Measurements from ENCODE around the gene GRWD1. TPM values are rescaled to one million over a fixed set of nuclear protein-coding genes. Genes with fewer than 3 reads are reported as not detected.

GRWD1 gene
- 30.7 TPM for polyA plus RNA-seq (2013, experiment 1 of 2; ENCODE audit: insufficient read length)
- polyA plus RNA-seq (2013, experiment 2 of 2; ENCODE audit: insufficient read length): 31.4 TPM

DNA sequence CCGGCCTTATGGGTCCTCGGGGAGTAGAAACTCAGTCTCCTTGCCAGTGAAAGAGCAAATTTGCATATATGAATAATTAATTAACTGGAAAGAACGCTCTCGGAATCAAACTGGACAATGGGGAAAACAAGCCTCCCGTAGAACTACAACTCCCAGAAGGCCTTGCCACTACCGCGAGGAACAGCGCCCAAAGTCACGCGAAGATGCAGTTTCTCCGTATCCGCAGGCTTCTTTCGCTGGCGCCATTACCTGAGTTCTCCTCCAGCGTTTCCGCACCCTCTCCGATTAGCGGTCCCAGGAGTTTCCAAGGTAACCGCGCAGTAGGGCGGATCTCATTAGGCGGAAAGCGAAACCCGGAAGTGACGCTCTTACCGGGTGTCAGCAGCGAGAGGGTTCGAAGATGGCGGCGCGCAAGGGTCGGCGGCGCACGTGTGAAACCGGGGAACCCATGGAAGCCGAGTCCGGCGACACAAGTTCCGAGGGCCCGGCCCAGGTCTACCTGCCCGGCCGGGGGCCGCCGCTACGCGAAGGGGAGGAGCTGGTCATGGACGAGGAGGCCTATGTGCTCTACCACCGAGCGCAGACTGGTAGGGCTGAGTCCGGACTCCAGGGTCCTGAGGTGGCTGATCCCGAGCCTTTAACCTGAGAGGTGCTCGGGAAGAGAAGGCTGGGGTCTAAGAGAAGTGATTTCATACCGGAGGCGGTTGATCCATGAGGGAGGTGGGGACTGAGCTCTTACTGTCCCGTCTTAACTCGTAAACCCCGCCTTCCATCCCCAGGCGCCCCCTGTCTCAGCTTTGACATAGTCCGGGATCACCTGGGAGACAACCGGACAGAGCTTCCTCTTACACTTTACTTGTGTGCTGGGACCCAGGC lies at the start of gene GRWD1:
TSS of gene GRWD1 (plus strand) at position 378 of the 876 bp plus-strand sequence. CDS start at position 401, 23 bp downstream.
- DNase-seq: peak; percentile 96

- DNase-seq: no peak
These were observed 49.6 kb upstream of the GRWD1 start for GRCh38 chr19:48396016-48396823.

DNA sequence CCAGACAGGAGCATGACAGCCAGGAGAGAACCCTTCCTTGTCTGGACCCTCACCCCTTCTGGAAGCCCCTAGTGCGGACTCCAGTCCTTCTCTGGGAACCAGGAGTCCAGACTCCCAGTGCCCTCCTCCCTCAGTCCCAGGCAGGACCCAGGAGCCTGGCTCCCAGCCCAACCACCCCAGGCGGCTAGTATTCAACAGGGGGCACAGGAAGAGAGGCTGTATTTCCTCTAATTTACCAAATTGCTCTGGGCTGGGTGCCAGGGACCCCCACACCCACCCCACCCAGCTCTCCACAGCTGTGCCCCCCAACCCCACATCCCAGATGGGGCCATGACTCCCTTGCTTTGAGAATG lies 49.0 kb upstream of the GRWD1 start:
- no peak for DNase-seq

- DNase-seq: no peak
These were observed 48.3 kb upstream of the GRWD1 start for GRCh38 chr19:48397263-48398101.

- no peak for DNase-seq
These were observed 47.7 kb upstream of the GRWD1 start for GRCh38 chr19:48398102-48398374.

DNA sequence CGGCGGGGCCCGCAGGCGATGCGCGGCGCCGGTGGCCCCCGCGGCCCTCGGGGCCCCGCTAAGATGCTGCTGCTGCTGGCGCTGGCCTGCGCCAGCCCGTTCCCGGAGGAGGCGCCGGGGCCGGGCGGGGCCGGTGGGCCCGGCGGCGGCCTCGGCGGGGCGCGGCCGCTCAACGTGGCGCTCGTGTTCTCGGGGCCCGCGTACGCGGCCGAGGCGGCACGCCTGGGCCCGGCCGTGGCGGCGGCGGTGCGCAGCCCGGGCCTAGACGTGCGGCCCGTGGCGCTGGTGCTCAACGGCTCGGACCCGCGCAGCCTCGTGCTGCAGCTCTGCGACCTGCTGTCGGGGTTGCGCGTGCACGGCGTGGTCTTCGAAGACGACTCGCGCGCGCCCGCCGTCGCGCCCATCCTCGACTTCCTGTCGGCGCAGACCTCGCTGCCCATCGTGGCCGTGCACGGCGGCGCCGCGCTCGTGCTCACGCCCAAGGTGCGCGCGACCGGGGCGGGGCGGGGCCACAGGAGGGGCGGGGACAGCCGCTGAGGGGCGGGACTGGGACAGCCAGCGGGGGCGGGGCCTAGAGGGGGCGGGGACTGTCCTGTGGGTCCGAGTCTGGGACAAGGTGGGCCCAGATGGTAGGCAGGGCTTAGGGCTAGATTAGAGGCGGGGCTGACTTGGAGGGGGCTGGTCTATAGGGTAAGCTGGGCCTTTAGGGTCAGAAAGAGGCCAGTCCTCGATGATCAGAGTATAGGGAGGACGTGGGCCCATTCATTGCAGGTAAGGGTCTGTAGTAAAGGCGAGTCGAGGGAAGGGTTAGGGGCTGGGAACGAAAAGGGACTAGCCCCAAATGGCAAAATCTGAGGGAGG lies 47.2 kb upstream of the GRWD1 start:
- DNase-seq: peak; percentile 83

- DNase-seq: peak; percentile 69
These were observed 45.6 kb upstream of the GRWD1 start for GRCh38 chr19:48400018-48400742.

DNA sequence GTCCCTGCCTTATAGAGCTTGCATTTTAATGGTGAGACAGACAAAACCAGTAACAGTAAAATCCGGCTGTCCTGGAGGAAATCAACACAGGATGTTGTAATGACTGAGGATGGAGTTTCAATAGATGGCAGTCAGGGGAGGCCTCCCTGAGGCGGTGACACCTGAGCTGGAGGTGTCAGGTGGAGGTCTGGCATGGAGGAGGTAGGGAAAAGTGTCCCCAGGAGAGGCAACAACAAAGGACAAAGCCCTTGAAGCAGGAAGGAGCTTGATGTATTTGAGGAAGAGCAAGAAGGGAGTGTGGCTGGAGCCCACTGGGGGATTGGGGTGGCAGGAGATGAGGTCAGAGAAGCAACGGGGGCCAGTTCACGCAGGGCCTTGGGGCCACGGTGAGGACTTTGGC lies 44.5 kb upstream of the GRWD1 start:
- DNase-seq: no peak

DNA sequence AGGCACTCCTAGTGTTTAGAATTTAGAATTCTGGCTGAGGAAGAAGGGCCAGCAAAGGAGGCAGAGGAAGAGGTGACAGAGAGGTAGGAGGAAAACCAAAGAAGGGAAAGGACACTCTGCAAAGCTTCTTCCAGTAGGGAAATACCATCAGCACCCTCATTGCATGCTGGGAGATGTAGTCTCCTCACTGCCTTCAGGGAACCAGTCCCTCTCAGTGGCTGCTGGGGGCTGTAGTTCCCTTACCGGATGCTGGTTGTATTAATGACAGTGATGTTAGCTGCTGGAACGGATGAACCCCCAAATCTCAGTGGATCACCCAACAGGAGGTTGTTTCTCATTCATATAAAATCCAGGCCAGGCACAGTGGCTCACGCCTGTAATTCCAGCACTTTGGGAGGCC lies 42.2 kb upstream of the GRWD1 start:
- peak; percentile 61 for DNase-seq

DNA sequence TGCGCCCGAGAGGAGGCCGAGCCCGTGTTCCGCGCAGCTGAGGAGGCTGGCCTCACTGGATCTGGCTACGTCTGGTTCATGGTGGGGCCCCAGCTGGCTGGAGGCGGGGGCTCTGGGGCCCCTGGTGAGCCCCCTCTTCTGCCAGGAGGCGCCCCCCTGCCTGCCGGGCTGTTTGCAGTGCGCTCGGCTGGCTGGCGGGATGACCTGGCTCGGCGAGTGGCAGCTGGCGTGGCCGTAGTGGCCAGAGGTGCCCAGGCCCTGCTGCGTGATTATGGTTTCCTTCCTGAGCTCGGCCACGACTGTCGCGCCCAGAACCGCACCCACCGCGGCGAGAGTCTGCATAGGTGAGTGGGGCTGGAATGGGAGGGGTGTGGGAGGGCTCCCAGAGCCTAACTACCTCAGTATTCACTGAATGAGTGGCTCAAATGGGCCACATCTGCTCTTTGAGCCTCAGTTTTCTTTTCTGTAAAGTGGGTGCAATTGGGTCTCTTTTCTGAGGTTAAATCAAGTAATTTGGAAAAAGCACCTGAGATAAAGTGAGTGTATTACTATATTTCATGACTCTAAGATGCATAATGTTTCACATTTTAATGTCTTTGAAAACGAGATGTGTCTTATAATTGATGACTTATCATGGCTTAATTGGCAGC lies 40.6 kb upstream of the GRWD1 start:
- no peak for DNase-seq

GRCh38 chr19:48405850-48406249 lies 39.9 kb upstream of the GRWD1 start:
- no peak for DNase-seq

DNA sequence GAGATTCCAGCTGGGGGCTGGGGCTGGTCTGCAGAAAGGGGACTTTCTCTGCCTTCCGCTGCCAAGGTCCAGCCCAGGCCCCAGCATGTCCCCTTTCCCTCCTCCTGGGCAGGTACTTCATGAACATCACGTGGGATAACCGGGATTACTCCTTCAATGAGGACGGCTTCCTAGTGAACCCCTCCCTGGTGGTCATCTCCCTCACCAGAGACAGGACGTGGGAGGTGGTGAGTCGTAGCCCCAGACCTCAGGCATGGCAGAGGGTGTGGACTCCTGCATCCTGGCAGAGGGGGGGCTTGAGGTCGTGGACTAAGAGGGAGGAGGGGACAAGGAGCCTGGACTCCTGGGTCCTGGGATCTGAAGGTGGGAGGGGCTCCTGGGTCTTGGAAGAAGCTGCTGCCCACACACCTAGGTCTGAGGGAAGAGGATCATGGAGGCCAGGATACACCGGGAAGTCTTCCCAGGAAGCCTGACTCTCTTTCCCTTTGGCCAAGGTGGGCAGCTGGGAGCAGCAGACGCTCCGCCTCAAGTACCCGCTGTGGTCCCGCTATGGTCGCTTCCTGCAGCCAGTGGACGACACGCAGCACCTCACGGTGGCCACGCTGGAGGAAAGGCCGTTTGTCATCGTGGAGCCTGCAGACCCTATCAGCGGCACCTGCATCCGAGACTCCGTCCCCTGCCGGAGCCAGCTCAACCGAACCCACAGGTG lies 31.8 kb upstream of the GRWD1 start:
- DNase-seq: peak; percentile 73

DNA sequence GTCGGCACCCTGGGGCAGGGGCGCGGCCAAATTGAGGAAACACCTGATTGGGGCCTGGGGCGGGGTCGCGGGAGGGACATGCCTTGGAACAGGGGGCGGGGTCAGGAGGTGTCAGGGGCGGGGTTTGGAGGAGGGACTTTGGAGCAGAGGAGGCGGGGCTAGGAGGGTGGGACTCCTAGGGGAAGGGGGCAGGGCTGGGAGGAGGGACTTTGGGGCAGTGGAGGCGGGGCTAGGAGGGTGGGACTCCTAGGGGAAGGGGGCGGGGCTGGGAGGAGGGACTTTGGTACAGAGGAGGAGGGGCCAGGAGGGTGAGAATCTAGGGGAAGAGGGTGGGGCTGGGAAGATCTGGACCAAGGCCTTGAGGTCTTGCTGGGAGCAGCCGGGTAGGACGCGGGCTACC lies 30.4 kb upstream of the GRWD1 start:
- DNase-seq: peak; percentile 75

- no peak for DNase-seq
These were observed 30.0 kb upstream of the GRWD1 start for GRCh38 chr19:48415806-48416221.

DNA sequence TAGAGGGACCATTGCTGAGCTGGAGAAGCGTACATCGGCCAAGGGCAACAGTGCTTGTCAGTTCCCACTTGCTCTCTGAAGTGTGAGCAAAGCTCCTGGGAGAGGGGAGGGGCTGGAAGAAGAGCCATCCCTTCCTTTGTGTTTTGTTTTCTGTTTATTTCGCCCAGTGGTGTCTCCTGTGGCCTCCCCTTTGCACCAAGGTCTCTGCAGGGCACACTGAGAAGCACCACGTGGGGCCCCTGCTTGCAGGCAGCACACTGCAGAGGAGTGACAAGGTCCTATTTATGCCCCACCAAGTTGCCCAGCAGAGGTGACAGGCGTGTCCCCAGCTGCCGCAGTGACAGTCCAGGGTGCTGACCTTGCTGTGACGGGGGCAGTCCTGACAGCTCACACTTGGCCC lies 28.4 kb upstream of the GRWD1 start:
- no peak for DNase-seq

DNA sequence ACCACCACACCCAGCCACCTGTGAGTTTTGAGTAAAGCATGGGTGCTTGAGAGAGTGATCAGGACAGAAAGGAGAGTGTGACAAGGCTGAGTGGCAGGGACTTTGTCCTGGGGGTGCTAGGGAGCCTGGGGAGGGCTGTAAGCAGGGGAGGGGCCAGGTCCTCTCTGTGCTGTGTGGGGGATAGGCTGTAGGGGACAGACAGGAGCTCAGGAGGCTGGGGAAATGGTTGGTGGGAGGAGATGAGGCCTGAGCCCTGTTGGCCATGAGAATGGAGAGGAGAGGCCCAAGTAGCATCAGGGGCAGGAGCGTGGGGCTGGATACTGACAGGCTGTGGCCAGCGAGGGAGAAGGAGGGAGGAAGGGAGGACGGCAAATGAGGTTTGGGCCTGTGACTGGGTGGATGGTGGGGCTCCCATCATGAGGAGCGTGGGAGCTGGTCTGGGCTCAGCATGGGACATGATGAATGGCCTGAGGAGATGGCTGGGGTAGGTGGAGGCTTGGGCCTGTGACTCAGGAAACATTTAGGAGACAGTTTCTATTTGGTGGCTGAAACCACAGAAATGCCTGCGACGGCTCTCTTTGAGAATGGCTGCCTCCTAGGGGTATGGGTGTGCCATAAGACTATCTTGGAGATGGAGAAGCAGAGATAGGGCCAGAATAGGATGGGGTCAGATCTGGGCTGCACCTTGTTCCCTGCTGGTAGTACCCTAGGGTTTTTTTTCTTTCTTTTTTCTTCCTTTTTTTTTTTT lies 27.3 kb upstream of the GRWD1 start:
- peak; percentile 66 for DNase-seq

DNA sequence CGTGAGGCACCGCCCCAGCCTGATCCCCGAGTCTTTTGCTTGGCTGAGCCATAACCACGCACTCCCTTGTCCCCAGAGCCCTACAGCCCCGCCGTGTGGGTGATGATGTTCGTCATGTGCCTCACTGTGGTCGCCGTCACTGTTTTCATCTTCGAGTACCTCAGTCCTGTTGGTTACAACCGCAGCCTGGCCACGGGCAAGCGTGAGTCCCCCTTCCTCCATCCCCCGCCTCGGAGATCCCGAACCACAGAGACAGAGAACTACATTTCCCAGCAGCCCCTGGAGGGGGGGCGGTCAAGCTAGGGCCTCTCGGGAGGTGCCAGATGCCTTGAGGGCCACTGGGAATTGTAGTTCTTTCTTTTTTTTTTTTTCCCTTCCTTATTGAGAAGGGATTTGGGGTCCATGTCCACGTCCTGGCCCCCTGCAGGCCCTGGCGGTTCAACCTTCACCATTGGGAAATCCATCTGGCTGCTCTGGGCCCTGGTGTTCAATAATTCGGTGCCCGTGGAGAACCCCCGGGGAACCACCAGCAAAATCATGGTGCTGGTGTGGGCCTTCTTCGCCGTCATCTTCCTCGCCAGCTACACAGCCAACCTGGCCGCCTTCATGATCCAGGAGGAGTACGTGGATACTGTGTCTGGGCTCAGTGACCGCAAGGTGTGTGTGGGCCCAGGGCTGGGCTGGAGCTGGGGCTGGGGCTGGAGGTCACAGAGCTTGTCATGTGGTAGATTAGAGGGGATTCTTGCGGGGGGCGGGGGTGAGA lies 26.4 kb upstream of the GRWD1 start:
- peak; percentile 64 for DNase-seq

DNA sequence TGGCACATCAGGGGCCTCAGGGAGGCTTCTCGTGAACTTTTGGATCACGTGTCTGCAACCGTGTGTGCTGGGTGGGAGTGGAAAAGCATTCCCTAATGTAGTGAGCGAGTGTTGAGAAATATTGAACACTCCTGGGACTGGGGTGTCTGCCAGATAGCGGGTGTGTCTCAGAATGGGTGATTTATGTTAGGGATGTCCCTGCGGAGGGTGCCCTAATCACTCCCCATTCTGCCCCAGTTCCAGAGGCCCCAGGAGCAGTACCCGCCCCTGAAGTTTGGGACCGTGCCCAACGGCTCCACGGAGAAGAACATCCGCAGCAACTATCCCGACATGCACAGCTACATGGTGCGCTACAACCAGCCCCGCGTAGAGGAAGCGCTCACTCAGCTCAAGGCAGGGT lies 24.2 kb upstream of the GRWD1 start:
- no peak for DNase-seq

Measured in fibroblast of skin of abdomen (primary cell).